K562 (cell line): ENCODE measurements around the gene TTC28. TPM values are rescaled to one million over a fixed set of nuclear protein-coding genes. Genes with fewer than 3 reads are reported as not detected.

Source experiments
- ATAC-seq: fragments of 200-7000 bp; cut with Tn5 transposase; 3 replicates; pipeline ENCODE4 v1.9.1; 2020; ENCODE audit warnings: moderate library complexity
- BruUV-seq: library from RNA; stranded (reverse); fragments of 400-500 nt; replicated peaks from 2 replicates; lab custom pipeline; 2021; lab: Mats Ljungman, UMichigan
- CTCF ChIA-PET: fragments of 300-600 bp; formaldehyde crosslinking; extraction: SDS; loops from one replicate; lab custom pipeline; 2021; ENCODE audit warnings: low intra/inter-chr PET ratio; lab: Yijun Ruan, JAX
- POLR2A ChIA-PET: fragments of 300-600, 350-650 bp; sonication (Branson Sonifier 250); formaldehyde crosslinking; extraction: SDS; loops from one replicate; lab custom pipeline; 2021; ENCODE audit warnings: antibody characterized with exemption, inconsistent platforms; lab: Yijun Ruan, JAX
- DNase-seq, 4 experiments: peaks; one replicate each; pipeline versions ENCODE4 v3.0.0 to v3.0.0-alpha.2; 2011 to 2018; ENCODE audit warnings: low spot score in 3 of 4, mixed read lengths in 3 of 4; ENCODE audit errors: extremely low read depth in 1 of 4
- FAIRE-seq: peaks from 2 replicates; lab custom pipeline; 2011; peaks lifted over from hg19 to GRCh38; lab: Jason Lieb, UNC
- H2AFZ ChIP-seq: 2 replicates; pipeline ENCODE4 v1.6.0; 2011; ENCODE audit warnings: low read depth, low read length, control low read depth, inconsistent platforms
- H3K27ac ChIP-seq: fragments of 200-600 bp; 3 replicates; pipeline ENCODE4 v1.8.0; 2011; ENCODE audit warnings: low read depth, mild to moderate bottlenecking, control low read depth, inconsistent platforms, low read length, moderate library complexity, mixed read lengths; ENCODE audit errors: extremely low read depth
- H3K27me3 ChIP-seq, 2 experiments: fragments of 300-600 bp in 1 of 2; 2 replicates in 1 of 2; 3 replicates in 1 of 2; pipeline versions ENCODE4 v1.6.0 to v1.8.0; 2011; ENCODE audit warnings: inconsistent platforms in 2 of 2, low read length in 2 of 2, mild to moderate bottlenecking in 1 of 2, mixed read lengths in 1 of 2, moderate library complexity in 1 of 2; ENCODE audit not compliant: control insufficient read depth in 2 of 2, insufficient read depth in 2 of 2
- H3K36me3 ChIP-seq: fragments of 300-600 bp; 3 replicates; pipeline ENCODE4 v1.8.0; 2011; ENCODE audit warnings: mild to moderate bottlenecking, low read length, inconsistent platforms; ENCODE audit not compliant: control insufficient read depth, insufficient read depth
- H3K4me1 ChIP-seq, 2 experiments: fragments of 200-600 bp in 1 of 2; replicated peaks in 1 of 2; 2 replicates in 1 of 2; 3 replicates in 1 of 2; pipeline versions ENCODE4 v1.5.1 to v1.8.0; 2011; ENCODE audit warnings: inconsistent platforms in 2 of 2, low read length in 2 of 2, mild to moderate bottlenecking in 1 of 2, mixed read lengths in 1 of 2, moderate library complexity in 1 of 2; ENCODE audit not compliant: control insufficient read depth in 2 of 2, insufficient read depth in 2 of 2
- H3K4me2 ChIP-seq: 2 replicates; pipeline ENCODE4 v1.6.1; 2011; ENCODE audit warnings: low read length, control low read depth, inconsistent platforms, mixed read lengths; ENCODE audit not compliant: insufficient read depth
- H3K4me3 ChIP-seq: fragments of 200-600 bp; sonication (generic), shearing (Covaris generic); 2 replicates; pipeline ENCODE4 v1.5.1; 2016; ENCODE audit warnings: control low read depth, inconsistent platforms
- H3K79me2 ChIP-seq: fragments of 200-600 bp; 3 replicates; pipeline ENCODE4 v1.8.0; 2011; ENCODE audit warnings: low read length, inconsistent platforms; ENCODE audit not compliant: control insufficient read depth, insufficient read depth
- H3K9ac ChIP-seq, 2 experiments: 2 replicates each; pipeline versions ENCODE4 v1.6.0 to v1.6.1; 2011; ENCODE audit warnings: low read depth in 2 of 2, low read length in 2 of 2, control low read depth in 1 of 2, inconsistent platforms in 1 of 2, mild to moderate bottlenecking in 1 of 2, mixed read lengths in 1 of 2; ENCODE audit not compliant: insufficient read depth in 1 of 2
- H3K9me1 ChIP-seq: one replicate; pipeline ENCODE4 v1.6.0; 2011; ENCODE audit warnings: inconsistent platforms, mild to moderate bottlenecking, low read length, moderate library complexity; ENCODE audit not compliant: control insufficient read depth, insufficient read depth
- H3K9me3 ChIP-seq: replicated peaks from 2 replicates; pipeline ENCODE4 v1.5.1; 2011; ENCODE audit warnings: low read depth, low read length, inconsistent platforms; ENCODE audit not compliant: control insufficient read depth, insufficient read depth
- H4K20me1 ChIP-seq: replicated peaks from 2 replicates; pipeline ENCODE4 v1.6.1; 2011; ENCODE audit warnings: low read length, inconsistent platforms, mixed read lengths; ENCODE audit not compliant: control insufficient read depth, insufficient read depth
- CBFA2T3 ChIP-seq: fragments of 450-650 bp; IDR thresholded peaks from 2 replicates; pipeline ENCODE4 v1.6.1; 2017
- CEBPB ChIP-seq: fragments of 450-650 bp; IDR thresholded peaks from 2 replicates; pipeline ENCODE4 v1.6.1; 2016; ENCODE audit warnings: missing genetic modification characterization, missing compliant biosample characterization
- CEBPG ChIP-seq, 3 experiments: fragments of 200-800 bp in 1 of 3; sonication (Bioruptor generic) in 1 of 3; sonication (generic) in 1 of 3; formaldehyde crosslinking in 1 of 3; IDR thresholded peaks in 2 of 3; conservative IDR thresholded peaks in 1 of 3; 2 replicates each; pipeline versions ENCODE4 v1.6.1 to v1.8.0; 2016 to 2022; ENCODE audit warnings: missing compliant biosample characterization in 2 of 3, missing genetic modification characterization in 2 of 3, mild to moderate bottlenecking in 1 of 3, missing genetic modification reagents in 1 of 3
- RBBP5 ChIP-seq: fragments of 200-600 bp; sonication (generic); IDR thresholded peaks from 2 replicates; pipeline ENCODE4 v1.6.1; 2012; ENCODE audit warnings: borderline replicate concordance, mild to moderate bottlenecking, low read length, control low read depth, inconsistent platforms; ENCODE audit not compliant: insufficient read depth, poor library complexity, severe bottlenecking
- WGBS: fragments of 100-300 bp; shearing (Covaris generic); methylation state at CpG from one replicate; pipeline ENCODE4 v1.1.6; 2016; ENCODE audit warnings: low coverage, mixed read lengths; ENCODE audit not compliant: insufficient coverage; ENCODE audit errors: missing lambda C conversion rate; 5-methylcytosine and 5-hydroxymethylcytosine counted together
- in situ Hi-C: fragments of 300-500 bp; cut with MboI; formaldehyde crosslinking; loops from 4 replicates; pipeline ENCODE4 v1.15.0; 2018; ENCODE audit warnings: inconsistent platforms, mixed read lengths
- intact Hi-C: fragments of 100-400 bp; cut with micrococcal nuclease; formaldehyde crosslinking; loops from 2 replicates; pipeline ENCODE4 v1.14.2; 2022
- polyA plus RNA-seq, 8 experiments: library from polyadenylated mRNA; depleted of rRNA in 4 of 8; stranded (reverse) in 5 of 8; unstranded in 3 of 8; fragments of >200 nt; fragmentation: Nextera tagmentation in 2 of 8; fragmentation: Illumina TruSeq in 1 of 8; extraction: Ambion mirVana in 2 of 8; extraction: Trizol in 1 of 8; gene quantifications; 2 replicates each; pipeline versions ENCODE4 v1.2.1 to v1.2.3, GENCODE V29; 2011 to 2014; ENCODE audit warnings: inconsistent platforms in 1 of 8, missing spikeins in 1 of 8
- total RNA-seq, 7 experiments: library from RNA; depleted of rRNA in 6 of 7; stranded (reverse); fragments of >200 nt in 6 of 7; fragmentation: Illumina TruSeq in 2 of 7; extraction: Trizol in 2 of 7; gene quantifications; 2 replicates each; pipeline versions ENCODE4 v1.2.1 to v1.2.3, GENCODE V29; 2011 to 2021; ENCODE audit warnings: low replicate concordance in 1 of 7

The TTC28 gene
- total and polyA plus RNA-seq, 9 of the 15 experiments (the other 6 are each of a cell fraction or from before 2014, with no cell fraction given) = 0.22 to 10.7 (median 3.1) TPM

DNA sequence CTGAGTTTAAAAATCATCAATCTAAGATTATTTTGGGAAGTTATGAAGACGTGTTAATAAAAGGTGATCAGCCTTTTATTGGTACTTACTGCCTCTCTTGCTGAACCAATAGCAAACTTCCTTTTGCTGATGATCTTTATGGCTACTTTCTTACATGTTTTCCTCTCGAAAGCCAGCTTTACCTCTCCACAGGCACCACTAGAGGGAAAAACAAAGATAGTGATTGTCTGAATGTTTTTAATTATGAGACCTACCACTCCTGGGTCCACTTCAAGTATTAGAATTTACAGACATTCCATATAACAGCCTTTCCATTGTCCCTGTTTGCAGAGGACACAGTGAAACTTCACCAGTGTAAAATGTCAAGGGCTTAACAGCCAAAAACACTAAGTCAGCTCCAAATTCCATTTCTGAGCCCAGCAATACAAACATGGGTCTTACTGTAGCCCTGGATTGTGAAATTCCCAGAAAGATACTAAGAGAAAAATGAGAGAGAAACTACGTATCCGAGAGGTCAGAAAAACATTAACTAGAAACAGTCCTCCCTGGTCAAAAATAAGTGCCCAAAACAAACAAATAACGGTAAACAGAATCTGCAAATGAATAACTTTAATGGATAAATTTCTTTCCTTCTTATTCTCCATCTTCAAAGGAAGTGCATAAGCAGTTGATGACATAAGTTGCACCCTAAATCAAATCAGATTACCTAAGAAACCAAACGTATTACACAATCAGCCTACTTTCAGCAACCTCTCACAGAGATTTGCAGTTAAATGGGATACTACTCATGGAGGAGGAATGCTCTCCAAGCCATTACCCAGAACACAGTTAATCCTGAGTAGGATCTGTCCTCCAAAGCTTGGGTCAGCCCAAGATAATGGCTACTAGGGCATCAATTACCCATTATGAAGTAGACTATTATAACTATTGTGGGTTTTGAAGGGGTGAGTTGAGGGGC lies 32.5 kb upstream of the TTC28 start:
- Histone ChIP-seq H3K4me2 (no peak overlapping the region), H3K79me2 (no peaks in the 10 kb centered on the region), H3K4me3 (no peak overlapping the region), H3K9ac (no peak overlapping the region), H3K9me3 (no peaks in the 10 kb centered on the region), H3K27ac (no peak overlapping the region), H4K20me1 (no peaks in the 10 kb centered on the region), H2AFZ (no peak overlapping the region), H3K9me1 (no peaks in the 10 kb centered on the region), H3K36me3 (peaks cover 61% of the 10 kb centered on the region), H3K27me3 (no peaks in the 10 kb centered on the region), H3K4me1 (no peaks in the 10 kb centered on the region)
- BruUV-seq = no TSS peak
- POLR2A ChIA-PET = no interaction called here
- in situ Hi-C loops (no loop called here), intact Hi-C loops (no loop called here)
- CTCF ChIA-PET = no interaction called here
- ATAC-seq (no peak), DNase-seq (peak in 2 of 4 experiments; percentile 11 to 12), FAIRE-seq (no peak)
- TF ChIP-seq RBBP5 (no peak), CBFA2T3 (no peak), CEBPG (CRISPR knock-in tag; IDR thresholded peaks at IDR 0.05) (no peak), CEBPG (tag; conservative IDR thresholded peaks at IDR 0.05 in 1 of 2, IDR thresholded peaks at IDR 0.05 in 1 of 2) (peak; percentile 42 to 71; a peak in 3 of 4 replicates), CEBPB (peak; percentile 60)
- 87% methylated on average over 6 of the region's 6 CpGs for WGBS
